T-helper 1 cell treated with Interleukin-12 subunit alpha and Interleukin-12 subunit beta and Interleukin-4 antibody, amounts not matched to agents 30 μg/mL and 1 μg/mL, for 36 hours (primary cell): ENCODE results near the gene RTP5.
"Not testable (repeated sequence)": the region's sequence is repeated elsewhere in the genome, so short reads cannot be mapped to it uniquely, and the experiment has no call there.

Source experiments
- H3K27ac Mint-ChIP-seq: one replicate; pipeline ENCODE4 v1.8.0; 2021; ENCODE audit warnings: mild to moderate bottlenecking, mixed read lengths
- H3K27me3 Mint-ChIP-seq: one replicate; pipeline ENCODE4 v1.8.0; 2021; ENCODE audit warnings: low read depth, mixed read lengths
- H3K36me3 Mint-ChIP-seq: one replicate; pipeline ENCODE4 v1.8.0; 2021; ENCODE audit warnings: low read depth, mixed read lengths
- H3K4me1 Mint-ChIP-seq: one replicate; pipeline ENCODE4 v1.8.0; 2021; ENCODE audit warnings: low read depth, mixed read lengths
- H3K4me3 Mint-ChIP-seq: one replicate; pipeline ENCODE4 v1.8.0; 2021; ENCODE audit warnings: mild to moderate bottlenecking, moderate library complexity, mixed read lengths
- H3K9me3 Mint-ChIP-seq: one replicate; pipeline ENCODE4 v1.8.0; 2021; ENCODE audit warnings: mixed read lengths

The RTP5 gene

DNA sequence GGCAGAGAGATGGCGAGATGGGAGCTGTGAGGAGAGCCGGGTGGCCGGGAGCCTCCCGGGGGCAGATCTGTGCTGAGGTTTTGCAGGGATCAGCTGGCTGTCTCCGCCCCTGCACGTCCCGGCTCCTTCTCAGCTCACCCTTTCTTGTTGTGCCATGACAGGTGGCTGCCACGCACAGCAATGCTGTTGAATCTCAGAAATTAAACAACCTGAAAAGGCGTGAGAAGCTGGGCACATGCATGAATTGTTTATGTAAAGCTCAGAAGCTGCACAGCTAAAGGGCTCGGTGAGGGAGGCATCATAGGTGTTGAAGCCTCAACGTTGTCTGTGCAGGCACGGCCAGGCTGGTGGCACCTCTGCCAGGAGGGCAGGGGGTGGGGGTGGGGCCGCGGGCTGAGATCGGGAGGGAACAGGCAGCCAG lies 858 bp upstream of the RTP5 start:
- no peak overlapping the region for H3K27ac Mint-ChIP-seq
- H3K4me3 Mint-ChIP-seq: no peak overlapping the region
- H3K27me3 Mint-ChIP-seq: peaks cover 20% of the 10 kb centered on the region
- H3K4me1 Mint-ChIP-seq: peaks cover 22% of the 10 kb centered on the region
- peaks cover 6% of the 10 kb centered on the region for H3K9me3 Mint-ChIP-seq
- H3K36me3 Mint-ChIP-seq: peaks cover 3% of the 10 kb centered on the region

DNA sequence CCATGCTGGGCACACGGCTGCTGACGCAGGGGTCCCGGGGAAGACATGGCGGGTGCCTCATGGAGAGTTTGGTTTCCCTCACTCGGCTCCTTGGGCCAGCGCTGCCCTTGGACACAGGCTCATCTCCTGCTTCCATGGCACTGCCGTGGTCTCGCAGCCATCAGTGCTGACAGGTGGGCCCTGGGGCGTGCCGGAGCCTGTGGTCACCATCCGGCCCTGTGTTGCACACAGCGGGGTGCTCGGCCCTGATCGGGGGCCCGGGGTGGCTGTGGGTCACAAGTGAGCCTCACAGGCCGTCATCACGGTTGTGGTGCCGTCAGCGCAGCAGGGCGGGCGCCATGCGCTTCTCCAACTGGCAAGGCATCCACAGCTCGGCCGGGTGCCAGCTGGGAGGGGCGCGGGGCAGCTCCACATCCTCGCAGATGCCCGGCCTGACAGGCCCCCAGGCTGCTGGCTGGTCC lies 582 bp downstream of the RTP5 start:
- no peak overlapping the region for H3K27ac Mint-ChIP-seq
- no peaks in the 10 kb centered on the region for H3K9me3 Mint-ChIP-seq
- no peaks in the 10 kb centered on the region for H3K36me3 Mint-ChIP-seq
- peaks cover 13% of the 10 kb centered on the region for H3K27me3 Mint-ChIP-seq
- no peak overlapping the region for H3K4me3 Mint-ChIP-seq
- peaks cover 13% of the 10 kb centered on the region for H3K4me1 Mint-ChIP-seq

DNA sequence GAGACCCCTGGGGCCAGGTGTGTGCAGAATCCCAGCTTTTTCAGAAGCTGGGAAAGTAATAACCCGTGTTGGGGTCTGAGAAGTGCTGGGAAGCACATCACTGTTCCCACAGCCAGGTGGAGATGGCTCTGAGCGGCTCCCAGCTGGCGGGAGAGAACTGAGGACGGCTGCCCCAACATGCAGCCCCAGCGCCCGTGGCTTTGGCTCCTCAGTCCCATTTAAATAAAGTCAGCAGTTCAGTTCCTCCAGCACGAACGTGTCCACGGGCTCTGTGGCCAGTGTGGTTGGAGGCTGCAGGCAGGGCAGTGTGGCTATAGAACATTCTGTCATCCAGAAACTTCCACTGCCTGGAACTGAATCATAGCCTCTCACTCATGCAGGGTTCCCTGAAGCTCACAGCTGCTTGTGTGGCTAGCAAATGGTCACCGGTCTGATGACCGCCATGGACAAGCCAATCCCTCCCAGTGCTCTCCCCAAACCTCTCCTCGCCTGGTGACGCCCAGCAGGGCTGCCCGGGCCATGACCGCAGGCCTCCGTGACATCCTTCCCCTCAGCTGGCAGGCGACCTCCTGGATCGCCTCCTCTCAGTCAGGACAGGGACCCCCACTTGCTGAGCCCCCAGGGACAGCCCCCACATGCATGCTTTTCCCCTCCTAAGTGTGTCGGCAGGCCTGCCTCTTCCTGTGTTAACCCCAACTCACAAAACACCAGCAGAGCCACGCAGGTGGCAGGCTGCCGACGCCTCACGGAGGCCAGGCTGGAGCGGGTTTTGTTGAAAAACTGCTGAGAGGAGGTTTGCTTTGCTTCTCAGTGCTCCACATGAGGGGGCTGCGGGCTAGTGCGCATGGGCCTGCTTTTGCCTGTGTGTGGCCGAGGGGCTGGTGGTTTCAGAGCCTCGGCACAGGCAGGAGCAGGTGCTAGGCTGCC lies 1.3 kb downstream of the RTP5 start:
- Mint-ChIP-seq H3K4me1 (peaks cover 11% of the 10 kb centered on the region), H3K4me3 (no peak overlapping the region), H3K36me3 (no peaks in the 10 kb centered on the region), H3K9me3 (no peaks in the 10 kb centered on the region), H3K27ac (no peak overlapping the region), H3K27me3 (peaks cover 7% of the 10 kb centered on the region)

DNA sequence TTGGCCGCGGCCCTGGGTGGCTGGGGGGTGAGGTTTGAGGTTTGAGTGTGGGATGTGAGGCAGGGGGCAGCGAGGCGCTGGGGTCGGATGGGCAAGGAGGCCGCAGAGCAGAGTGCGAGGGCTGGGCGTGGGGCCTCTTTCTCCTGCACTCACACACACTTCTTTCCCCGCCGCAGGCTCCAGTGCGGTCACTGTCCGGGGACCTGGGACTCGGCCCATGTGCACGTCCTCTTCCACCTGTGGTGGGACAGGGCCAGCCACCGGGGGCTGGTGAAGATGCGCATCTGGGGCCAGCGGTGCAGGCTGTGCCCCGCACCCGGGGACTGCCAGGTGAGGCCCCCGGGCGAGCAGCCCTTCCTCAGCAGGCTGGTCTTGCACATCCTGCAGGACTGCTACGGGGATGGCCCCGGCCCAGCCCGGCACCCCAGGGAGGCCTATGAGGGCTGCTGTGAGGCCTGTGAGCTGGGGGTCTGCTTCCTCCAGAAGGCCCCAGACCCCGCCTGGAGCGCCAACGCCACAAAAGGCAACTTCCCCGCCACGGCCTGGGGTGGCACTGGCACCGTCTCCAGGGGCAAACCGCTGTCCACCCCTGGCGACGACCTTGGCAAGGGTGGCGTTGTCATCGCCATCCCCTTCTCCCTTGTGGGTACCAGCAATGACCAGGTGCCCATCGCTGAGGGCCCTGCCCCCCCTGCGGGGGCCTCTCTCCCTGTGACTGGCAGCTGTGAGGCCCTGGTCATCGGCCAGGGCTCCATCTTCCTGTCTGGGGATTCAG lies 2.2 kb downstream of the RTP5 start:
- no peaks in the 10 kb centered on the region for H3K9me3 Mint-ChIP-seq
- H3K36me3 Mint-ChIP-seq: no peaks in the 10 kb centered on the region
- H3K4me1 Mint-ChIP-seq: peaks cover 11% of the 10 kb centered on the region
- H3K27ac Mint-ChIP-seq: no peak overlapping the region
- peaks cover 5% of the 10 kb centered on the region for H3K27me3 Mint-ChIP-seq
- no peak overlapping the region for H3K4me3 Mint-ChIP-seq

DNA sequence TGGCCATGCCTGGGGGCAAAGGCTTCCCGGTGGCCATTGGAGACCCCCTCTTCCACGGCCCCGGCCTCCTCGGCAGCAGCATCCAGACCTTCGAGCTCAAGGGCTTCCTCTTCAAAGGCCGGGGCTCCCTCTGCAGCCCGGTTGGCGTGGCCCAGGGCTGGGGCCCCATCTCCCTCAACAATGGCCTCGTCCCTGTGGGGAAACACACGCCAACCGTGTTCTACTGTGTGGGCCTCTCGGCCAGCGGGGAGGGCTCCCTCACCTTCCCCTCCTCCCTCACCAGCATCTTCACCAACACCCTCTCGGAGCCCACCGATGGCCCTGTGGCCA lies 2.7 kb downstream of the RTP5 start:
- no peak overlapping the region for H3K4me3 Mint-ChIP-seq
- H3K27me3 Mint-ChIP-seq: peaks cover 5% of the 10 kb centered on the region
- no peaks in the 10 kb centered on the region for H3K9me3 Mint-ChIP-seq
- peaks cover 11% of the 10 kb centered on the region for H3K4me1 Mint-ChIP-seq
- H3K36me3 Mint-ChIP-seq: no peaks in the 10 kb centered on the region
- H3K27ac Mint-ChIP-seq: no peak overlapping the region

DNA sequence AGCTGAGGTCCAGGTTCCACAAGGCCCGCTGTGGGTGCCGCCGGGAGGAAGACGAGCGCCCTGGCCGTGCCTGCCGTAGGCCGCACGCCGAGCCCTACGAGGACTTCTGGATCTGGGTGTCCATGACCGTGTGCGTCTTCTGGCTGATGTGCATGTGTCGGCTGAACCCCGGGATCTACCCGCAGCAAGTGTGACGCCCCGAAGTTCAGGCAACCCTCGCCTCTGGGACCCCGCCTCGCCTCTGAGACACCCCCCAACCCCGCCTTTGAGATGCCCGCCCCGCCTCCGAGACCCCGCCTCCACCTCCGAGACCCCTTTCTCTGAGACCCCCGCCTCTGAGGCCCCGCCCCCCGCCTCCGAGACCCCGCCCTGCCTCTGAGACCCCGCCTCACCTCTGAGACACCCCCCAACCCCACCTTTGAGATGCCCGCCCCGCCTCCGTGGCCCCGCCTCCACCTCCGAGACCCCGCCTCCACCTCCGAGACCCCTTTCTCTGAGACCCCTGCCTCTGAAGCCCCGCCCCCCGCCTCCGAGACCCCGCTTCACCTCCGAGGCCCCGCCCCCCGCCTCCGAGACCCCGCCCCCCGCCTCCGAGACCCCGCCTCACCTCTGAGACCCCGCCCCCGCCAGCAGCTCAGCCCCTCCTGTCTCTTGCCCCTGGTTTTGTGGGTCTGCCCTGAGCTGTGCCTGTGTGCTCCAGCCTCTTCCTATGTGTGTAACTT lies 3.7 kb downstream of the RTP5 start:
- H3K36me3 Mint-ChIP-seq: no peaks in the 10 kb centered on the region
- no peak overlapping the region for H3K27ac Mint-ChIP-seq
- H3K4me1 Mint-ChIP-seq: peaks cover 9% of the 10 kb centered on the region
- H3K9me3 Mint-ChIP-seq: no peaks in the 10 kb centered on the region
- no peak overlapping the region for H3K4me3 Mint-ChIP-seq
- H3K27me3 Mint-ChIP-seq: peaks cover 4% of the 10 kb centered on the region

DNA sequence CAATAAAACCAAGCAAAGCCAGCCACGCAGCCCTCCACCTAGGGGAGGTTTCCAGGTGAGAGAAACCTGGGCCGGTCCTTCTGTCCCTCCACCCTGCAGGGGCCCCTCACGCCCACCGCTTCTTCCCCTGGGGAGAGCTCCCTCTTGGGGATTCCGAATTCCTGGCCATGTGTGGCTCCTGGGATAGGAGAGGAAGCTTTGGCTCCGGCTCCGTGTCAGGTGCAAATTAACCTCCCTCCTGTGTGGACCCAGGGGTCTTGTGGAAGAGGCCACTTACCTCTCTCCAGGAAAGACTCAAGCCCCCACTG lies 4.2 kb downstream of the RTP5 start:
- H3K4me1 Mint-ChIP-seq: peaks cover 4% of the 10 kb centered on the region
- H3K9me3 Mint-ChIP-seq: no peaks in the 10 kb centered on the region
- no peaks in the 10 kb centered on the region for H3K36me3 Mint-ChIP-seq

DNA sequence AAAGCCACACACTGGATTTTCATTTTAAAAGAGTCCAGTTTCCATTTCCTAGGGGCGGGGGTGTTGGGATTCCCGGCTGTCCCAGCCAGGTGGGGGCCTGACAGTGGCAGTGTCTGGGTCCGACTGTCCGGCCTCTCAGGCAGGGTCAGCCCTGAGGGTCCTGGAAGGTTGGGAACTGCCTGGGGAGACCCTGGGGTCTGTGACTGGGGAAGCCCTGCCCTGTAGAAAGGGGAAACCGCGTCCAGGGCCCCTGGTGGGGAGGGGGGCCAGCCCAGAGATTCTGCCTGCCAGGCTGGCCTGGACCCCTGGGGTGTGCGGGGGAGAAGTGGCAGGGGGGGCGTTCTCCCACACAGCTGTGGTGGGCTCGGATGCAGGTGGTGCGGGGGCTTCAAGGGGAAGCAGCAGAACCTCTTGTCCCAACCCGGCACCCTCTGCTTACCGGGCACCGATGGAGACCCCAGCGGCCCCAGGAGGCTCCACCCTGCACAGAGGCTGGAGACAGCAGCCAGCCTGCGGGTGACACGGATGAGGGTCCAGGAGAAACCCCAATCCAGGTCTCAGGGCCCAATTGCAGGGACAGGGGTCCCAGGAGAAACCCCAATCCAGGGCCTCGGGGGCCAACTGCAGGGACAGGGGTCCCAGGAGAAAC lies 4.9 kb downstream of the RTP5 start:
- H3K27me3 Mint-ChIP-seq: no peaks in the 10 kb centered on the region
- H3K27ac Mint-ChIP-seq: no peak overlapping the region
- no peaks in the 10 kb centered on the region for H3K9me3 Mint-ChIP-seq
- no peaks in the 10 kb centered on the region for H3K36me3 Mint-ChIP-seq
- peaks cover 4% of the 10 kb centered on the region for H3K4me1 Mint-ChIP-seq
- H3K4me3 Mint-ChIP-seq: no peak overlapping the region

More for the DNA sequence above, 4.2 kb downstream of the RTP5 start:
- Mint-ChIP-seq H3K27ac (no peak overlapping the region), H3K4me3 (no peak overlapping the region), H3K27me3 (no peaks in the 10 kb centered on the region)

DNA sequence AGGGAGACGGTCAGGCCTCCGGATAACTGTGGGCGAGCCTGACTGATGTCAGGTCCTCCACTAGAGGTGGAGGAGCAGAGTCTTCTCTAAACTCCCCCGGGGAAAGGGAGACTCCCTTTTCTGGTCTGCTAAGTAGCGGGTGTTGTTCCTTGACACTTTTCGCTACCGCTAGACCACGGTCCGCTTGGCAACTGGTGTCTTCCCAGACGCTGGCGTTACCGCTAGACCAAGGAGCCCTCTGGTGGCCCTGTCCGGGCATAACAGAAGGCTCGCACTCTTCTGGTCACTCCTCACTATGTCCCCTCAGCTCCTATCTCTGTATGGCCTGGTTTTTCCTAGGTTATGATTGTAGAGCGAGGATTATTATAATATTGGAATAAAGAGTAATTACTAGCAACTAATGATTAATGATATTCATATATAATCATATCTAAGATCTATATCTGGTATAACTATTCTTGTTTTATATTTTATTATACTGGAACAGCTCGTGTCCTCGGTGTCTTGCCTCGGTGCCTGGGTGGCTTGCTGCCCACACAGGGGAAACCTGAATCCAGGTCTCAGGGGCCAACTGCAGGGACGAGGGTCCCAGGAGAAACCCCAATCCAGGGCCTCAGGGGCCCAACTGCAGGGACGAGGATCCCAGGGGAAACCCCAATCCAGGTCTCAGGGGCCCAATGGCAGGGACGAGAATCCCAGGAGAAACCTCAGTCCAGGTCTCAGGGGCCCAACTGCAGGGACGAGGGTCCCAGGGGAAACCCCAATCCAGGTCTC lies 6.4 kb downstream of the RTP5 start:
- H3K9me3 Mint-ChIP-seq, H3K4me3 Mint-ChIP-seq, H3K36me3 Mint-ChIP-seq, H3K27me3 Mint-ChIP-seq, H3K4me1 Mint-ChIP-seq, H3K27ac Mint-ChIP-seq: not testable (repeated sequence)

DNA sequence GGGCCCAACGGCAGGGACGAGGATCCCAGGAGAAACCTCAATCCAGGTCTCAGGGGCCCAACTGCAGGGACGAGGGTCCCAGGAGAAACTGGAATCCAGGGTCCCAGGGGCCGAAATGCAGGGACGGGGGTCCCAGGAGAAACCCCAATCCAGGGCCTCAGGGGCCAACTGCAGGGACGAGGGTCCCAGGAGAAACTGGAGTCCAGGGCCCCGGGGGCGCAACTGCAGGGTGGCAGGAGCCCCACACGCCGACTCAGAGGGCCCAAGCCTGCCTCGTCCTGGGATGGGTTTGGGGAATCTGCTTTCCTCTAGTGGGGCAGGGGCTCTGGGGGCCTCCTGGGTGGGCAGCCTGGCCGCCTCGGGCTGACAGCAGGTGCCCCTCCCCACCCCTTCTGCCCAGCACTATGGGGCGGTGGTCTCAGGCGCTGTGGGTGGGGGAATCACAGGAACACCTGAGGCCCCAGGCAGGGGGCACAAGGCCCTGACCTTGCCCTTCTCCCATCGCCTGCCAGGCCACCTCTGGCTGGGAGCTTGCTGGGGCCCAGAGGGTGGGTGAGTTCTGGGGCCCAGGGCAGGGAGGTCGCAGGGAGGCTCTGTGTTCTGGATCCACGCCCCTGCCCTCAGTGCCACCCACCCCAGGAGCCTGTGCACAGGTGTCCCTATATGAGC lies 7.1 kb downstream of the RTP5 start:
- Mint-ChIP-seq H3K27me3 (no peaks in the 10 kb centered on the region), H3K4me1 (peaks cover 10% of the 10 kb centered on the region), H3K36me3 (no peaks in the 10 kb centered on the region), H3K27ac (no peak overlapping the region), H3K9me3 (no peaks in the 10 kb centered on the region), H3K4me3 (no peak overlapping the region)

DNA sequence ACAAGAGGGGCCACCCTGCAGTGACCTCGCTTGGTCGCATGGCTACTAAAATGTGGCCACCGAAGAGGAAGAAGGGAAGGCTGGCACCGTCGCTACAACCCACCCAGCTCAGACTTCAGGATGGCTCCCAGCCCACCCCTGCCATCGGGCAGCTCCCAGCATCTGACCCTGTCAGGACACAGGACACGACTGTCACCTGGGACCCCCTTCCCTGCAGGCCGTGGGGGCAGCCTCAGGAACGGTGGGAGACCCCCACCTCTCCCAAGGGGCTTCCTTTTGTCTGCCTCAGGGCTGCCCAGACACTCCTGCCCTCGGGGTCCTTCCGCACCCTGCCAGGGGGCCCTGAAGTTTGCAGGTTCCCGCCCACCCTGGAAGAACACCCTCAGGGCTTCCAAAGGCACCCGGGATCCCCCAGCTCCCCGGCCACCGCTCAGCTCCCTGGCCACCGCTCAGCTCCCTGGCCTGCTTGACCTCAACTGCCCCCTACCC lies 7.7 kb downstream of the RTP5 start:
- no peak overlapping the region for H3K4me3 Mint-ChIP-seq
- H3K27ac Mint-ChIP-seq: no peak overlapping the region
- peaks cover 10% of the 10 kb centered on the region for H3K4me1 Mint-ChIP-seq
- no peaks in the 10 kb centered on the region for H3K36me3 Mint-ChIP-seq
- no peaks in the 10 kb centered on the region for H3K9me3 Mint-ChIP-seq
- H3K27me3 Mint-ChIP-seq: no peaks in the 10 kb centered on the region

DNA sequence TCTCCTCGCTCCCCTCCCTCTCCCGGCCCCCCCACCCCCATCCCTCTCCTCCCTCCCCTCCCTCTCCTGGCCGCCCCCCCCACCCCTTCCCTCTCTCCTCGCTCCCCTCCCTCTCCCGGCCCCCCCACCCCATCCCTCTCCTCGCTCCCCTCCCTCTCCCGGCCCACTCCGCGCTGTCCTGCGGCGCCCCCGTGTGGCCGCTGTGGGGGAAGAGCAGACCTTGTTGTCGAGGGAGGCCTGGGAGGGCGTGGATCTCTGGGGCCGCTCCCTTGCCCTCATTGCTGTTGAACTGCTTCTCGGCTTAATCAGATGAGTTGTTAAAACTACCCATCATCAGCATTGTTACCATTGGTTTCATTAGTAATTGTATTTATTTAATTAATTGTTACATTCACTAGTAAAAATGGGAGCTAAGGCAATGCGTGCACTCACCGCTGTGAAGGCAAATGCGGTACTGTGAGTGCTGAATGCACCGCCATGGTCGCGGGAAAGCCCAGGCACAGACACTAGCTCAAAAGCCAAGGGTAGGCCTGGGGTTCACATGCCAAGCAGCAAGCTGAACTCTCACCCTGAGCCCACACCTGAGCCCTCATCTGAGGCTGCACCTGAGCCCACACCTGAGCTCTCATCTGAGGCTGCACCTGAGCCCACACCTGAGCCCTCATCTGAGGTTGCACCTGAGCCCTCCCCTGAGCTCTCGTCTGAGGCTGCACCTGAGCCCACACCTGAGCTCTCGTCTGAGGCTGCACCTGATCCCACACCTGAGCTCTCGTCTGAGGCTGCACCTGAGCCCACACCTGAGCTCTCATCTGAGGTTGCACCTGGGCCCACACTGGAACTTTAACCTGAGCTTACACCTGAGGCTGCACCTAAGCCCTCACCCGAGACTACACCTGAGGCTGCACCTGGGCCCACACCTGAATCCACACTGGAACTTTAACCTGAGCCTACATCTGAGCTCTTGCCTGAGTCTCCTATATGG lies 8.8 kb downstream of the RTP5 start:
- H3K27ac Mint-ChIP-seq: no peak overlapping the region
- H3K27me3 Mint-ChIP-seq: no peaks in the 10 kb centered on the region
- no peaks in the 10 kb centered on the region for H3K36me3 Mint-ChIP-seq
- H3K4me3 Mint-ChIP-seq: no peak overlapping the region
- H3K4me1 Mint-ChIP-seq: peaks cover 19% of the 10 kb centered on the region
- H3K9me3 Mint-ChIP-seq: no peaks in the 10 kb centered on the region
